NCI-H524 treated with DMSO at 0.1 percent for 48 hours (cell line): ENCODE results near the gene URM1.
A peak's percentile ranks its signal among the peaks of the same experiment; 100 is the strongest.

ENCODE experiments used
- DNase-seq: peaks from one replicate; lab custom pipeline; 2025; lab: John Stamatoyannopoulos, UW

Gene URM1

DNA sequence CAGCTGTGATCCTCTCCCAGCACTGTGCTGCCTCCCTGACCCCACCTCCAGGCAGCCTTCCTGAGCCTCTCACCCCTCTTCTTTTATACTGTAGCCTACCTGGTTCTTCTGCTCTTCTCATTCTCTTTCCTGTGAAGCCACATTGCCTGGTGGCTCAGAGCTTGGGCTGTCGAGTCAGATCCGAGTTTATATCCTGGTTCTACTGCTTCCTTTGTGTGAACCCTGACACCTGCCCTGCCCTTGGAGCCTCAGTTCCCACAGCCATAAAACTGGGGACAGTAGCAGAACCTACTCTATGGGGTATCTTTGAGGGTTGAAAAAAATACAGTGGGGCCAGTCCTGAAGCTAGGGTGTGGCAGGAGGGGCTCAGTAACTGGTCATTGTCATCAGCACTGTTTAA lies 22.0 kb upstream of the URM1 start:
- DNase-seq, result no peak

DNA sequence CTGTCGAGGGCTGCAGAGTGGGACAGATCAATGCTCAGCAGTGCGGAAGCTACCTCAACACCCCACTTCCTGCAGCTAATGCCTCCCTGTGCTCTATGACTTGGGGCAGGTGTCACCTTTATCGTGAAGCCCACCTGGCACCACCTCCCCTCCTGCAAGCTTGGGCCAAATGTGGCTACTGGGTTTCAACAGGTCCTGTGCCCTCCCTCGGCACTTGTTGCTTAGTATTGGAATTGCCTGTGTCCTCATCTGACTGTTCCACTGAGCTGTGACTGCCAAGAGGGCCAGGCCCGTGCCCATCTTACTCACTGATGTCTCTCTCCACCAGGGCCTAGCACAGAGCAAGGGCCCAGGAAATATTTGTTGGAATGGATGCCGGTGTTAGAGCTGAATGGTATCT lies 21.4 kb upstream of the URM1 start:
- no peak for DNase-seq

- no peak for DNase-seq
These were observed 15.7 kb upstream of the URM1 start for GRCh38 chr9:128355451-128355850.

DNA sequence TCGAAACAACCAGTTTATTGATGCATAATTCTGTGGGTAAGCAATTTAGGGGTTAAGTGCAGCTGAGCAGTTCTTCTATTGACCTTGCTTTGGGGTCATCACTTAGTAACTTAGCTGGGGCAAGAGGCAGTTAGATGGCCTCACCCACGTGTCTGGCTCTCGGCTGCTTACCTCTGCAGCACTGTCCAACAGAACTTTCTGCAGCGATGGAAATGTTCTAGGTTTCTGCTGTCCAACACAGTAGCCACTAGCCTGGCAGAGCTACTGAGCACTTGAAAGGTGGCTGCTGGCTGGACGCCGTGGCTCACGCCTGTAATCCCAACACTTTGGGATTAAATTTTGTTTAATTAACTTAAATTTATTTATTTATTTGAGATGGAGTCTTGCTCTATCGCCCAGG lies 13.1 kb upstream of the URM1 start:
- DNase-seq, result no peak

- no peak for DNase-seq
These were observed 12.3 kb upstream of the URM1 start for GRCh38 chr9:128358861-128359260.

- DNase-seq, result no peak
These were observed 10.3 kb upstream of the URM1 start for GRCh38 chr9:128360826-128361225.

DNA sequence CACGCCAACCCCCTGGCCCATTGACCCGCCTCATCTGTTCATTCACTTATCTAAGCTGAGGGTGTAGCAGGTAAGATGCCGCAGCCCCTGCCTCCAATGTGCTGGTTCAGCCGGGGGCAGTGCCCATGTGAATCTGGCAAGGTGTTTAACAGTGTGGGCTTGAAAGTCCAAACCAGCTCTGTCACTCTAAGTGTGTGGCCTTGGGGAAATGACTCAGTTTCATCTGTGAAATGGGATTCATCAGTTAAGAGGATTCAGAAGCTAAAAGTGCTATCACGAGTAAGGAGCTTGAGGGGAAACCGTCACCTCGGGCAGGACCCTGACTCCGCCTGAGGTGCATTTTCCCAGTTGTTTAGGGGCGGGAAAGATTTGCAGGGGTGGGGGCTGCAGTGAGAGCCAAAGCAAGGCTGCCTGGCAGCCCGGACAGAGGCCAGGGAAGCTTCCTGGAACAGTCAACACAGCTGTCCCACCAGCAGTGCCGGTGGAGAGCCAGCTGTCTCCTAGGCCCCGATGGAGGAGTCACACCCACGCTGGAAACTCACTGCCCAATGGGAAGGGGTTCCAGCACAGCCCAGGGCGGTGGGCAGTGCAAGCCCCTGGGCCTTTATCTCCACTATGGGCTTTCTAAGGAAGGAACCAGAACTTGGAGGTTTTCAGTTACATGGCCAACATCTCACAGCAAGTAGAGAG lies 9.7 kb upstream of the URM1 start:
- DNase-seq, result no peak

DNA sequence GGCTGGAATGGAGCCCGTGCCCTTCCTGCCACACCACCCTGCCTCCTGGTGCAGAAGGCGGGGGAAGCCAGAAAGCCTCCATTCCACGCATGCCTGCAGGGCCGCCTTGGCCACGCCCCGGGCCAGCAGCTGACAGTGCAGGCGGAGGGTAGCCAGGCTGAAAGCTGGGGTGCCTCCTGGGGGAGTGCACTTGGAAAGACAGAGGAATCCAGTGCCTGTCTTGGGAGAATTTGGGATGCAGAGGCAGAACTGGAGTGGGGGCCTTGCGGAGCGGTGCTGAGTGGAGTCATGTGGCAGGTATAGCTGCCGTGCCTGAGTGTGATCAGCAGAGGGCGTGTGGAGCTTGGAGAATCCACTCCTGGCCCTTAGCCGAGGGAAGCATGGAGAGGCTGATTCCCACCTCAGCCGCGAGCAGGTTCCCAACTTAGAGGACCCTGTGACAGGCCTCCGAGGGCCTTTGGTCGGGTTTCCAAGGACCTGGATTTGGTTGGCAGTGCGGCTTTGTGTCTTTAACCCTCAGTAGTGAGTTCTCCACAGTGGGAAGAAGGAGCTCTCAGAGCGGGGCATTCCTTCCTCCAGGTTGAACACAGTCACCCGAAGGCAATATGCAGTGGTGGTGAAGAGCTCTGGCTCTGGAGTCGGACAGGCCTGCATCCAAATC lies 9.1 kb upstream of the URM1 start:
- DNase-seq, result no peak

DNA sequence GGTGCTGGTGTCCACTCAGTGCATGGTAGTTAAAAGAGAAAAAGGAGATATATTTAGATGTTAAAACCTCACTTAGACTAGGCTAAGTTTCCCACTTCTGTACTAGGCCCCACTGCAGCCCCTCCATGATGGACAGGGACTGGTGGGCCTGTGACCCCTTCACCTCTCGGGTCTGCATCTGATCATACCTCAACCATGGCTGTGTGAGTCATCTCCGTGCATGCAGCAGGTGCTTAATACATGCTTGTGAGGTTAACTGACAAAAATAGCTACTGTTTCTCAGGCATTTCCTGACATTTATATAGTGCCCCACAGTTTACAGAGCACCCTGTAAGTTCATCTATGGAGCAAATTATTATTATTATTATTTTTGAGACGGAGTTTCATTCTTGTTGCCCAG lies 8.4 kb upstream of the URM1 start:
- no peak for DNase-seq

GRCh38 chr9:128365525-128365924 lies 5.6 kb upstream of the URM1 start:
- DNase-seq, result no peak

DNA sequence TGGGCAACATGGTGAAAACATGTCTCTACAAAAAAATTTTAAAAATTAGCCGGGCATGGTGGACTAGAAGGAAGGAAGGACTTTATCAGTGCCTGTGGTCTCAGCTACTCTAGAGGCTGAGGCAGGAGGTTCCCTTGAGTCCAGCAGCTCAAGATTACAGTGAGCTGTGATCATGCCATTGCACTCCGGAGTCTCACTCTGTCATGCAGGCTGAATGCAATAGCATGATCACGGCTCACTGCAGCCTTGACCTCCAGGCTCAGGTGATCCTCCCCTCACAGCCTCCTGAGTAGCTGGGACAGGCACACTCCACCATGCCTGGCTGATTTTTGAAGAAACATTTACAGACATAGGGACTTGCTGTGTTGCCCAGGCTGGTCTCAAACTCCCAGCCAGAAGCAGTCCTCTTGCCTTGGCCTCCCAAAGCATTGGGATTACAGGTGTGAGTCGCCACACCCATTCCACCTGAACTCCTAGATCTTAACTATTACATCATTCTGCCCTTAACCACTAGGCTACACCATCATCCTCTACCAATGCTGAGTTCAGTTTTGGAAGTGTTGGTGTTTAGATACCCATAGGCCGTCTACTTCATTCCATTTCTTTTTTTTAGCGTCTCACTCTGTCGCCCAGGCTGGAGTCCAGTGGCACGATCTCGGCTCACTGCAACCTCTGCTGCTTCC lies 2.0 kb upstream of the URM1 start:
- no peak for DNase-seq

- DNase-seq, result no peak
These were observed 815 bp upstream of the URM1 start for GRCh38 chr9:128370367-128370751.

- no peak for DNase-seq
These were observed 500 bp downstream of the URM1 start for GRCh38 chr9:128371630-128372117.

DNA sequence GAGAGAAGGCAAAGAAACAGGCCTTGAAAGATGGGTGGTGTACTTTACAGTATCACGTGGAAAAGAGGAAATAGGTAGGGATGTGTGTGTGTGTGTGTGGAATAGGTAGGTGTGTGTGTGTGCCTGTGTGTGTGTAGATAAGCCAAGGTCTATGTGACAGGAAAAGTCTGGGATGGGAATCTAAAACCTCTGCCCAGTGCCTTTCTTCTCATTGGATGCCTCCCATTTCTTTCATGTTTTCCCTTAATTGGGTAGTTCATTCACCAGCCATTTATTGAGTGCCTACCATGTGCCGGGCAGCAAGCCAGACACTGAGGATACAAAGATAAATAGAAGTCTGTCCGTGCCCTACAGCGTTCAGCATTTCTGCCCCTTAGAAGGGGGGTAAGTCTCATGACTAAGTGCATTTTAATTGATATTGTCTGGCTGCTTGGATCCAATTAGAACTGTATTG lies 1.0 kb downstream of the URM1 start:
- no peak for DNase-seq

DNA sequence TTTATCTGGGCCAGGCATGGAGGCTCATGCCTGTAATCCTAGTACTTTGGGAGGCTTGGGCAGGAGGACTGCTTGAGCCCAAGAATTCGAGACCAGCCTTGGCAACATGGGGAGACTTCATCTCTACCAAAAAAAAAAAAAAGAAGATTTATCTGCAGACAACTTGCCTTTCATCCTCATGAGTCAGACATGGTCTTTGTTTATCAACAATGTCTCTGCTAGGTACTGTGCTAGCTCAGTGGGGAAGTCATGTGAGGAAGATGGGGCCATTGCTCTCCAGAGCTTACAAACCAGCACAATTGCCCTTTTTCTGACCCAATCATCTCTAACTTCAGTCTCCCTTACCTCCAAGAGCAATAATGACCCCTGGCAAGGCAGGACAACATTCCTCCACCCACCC lies 1.6 kb downstream of the URM1 start:
- DNase-seq, result no peak

DNA sequence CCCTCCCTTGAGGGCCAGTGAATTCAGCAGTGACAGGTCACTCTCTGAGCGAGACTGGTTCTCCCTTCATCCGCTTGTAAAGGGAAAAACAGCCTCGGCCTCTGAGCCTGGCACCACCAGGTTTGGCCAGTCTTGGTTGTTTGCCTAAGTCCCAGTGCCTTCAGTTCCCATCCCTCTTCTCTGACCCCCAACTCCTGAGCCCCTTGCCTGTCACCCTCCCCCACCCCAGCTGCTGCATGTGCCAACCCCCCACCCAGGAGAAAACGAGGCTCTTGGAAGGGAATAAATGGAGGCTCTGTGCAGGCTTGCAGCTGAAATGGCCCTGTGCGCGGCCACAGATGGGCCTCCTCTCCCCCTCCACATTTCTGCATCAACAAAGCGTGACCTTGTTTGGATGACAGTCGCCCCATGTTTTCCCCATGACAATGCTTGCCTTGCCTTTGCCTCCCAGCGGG lies 3.1 kb downstream of the URM1 start:
- no peak for DNase-seq

GRCh38 chr9:128375865-128376264 lies 4.7 kb downstream of the URM1 start:
- no peak for DNase-seq

GRCh38 chr9:128382261-128382660 lies 11.1 kb downstream of the URM1 start:
- DNase-seq, result no peak

- DNase-seq, result peak; percentile 70
These were observed 12.0 kb downstream of the URM1 start for GRCh38 chr9:128383007-128383753.

GRCh38 chr9:128383791-128384190 lies 12.6 kb downstream of the URM1 start:
- peak; percentile 65 for DNase-seq

GRCh38 chr9:128384801-128385495 lies 13.8 kb downstream of the URM1 start:
- DNase-seq, result no peak
